Neural crest cell (in vitro differentiated cells): ENCODE results near the gene TIMM10. TPM values are rescaled to one million over a fixed set of nuclear protein-coding genes. Genes with fewer than 3 reads are reported as not detected.

Experiments
- DNase-seq: peaks from one replicate; pipeline ENCODE4 v3.0.0; 2021; ENCODE audit warnings: low read depth, mixed read lengths, low spot score
- H3K27ac Mint-ChIP-seq: one replicate; pipeline ENCODE4 v1.8.0; 2021; ENCODE audit warnings: mild to moderate bottlenecking, mixed read lengths; ENCODE audit not compliant: unreplicated experiment
- H3K27me3 Mint-ChIP-seq: 2 replicates; pipeline ENCODE4 v1.8.0; 2021; ENCODE audit warnings: low read depth, mild to moderate bottlenecking, mixed read lengths
- H3K36me3 Mint-ChIP-seq: 2 replicates; pipeline ENCODE4 v1.8.0; 2021; ENCODE audit warnings: low read depth, mild to moderate bottlenecking, mixed read lengths
- H3K4me1 Mint-ChIP-seq: 2 replicates; pipeline ENCODE4 v1.8.0; 2021; ENCODE audit warnings: mixed read lengths
- H3K4me3 Mint-ChIP-seq: one replicate; pipeline ENCODE4 v1.8.0; 2021; ENCODE audit warnings: mild to moderate bottlenecking, mixed read lengths
- H3K9me3 Mint-ChIP-seq: 2 replicates; pipeline ENCODE4 v1.8.0; 2021; ENCODE audit warnings: mixed read lengths
- CTCF ChIP-seq: fragments of 200-600 bp; sonication (generic); conservative IDR thresholded peaks from 2 replicates; pipeline ENCODE4 v1.5.0; 2021; ENCODE audit warnings: antibody characterized with exemption, mild to moderate bottlenecking
- total RNA-seq: library from RNA; stranded (reverse); gene quantifications from 2 replicates; pipeline ENCODE4 v1.2.1, GENCODE V29; 2021

The TIMM10 gene
- total RNA-seq, 1 donor from 2014 or later = 108 TPM

- no peak for TF ChIP-seq CTCF
- peak overlapping the region; percentile 21 for H3K4me3 Mint-ChIP-seq
Observed at GRCh38 chr11:57511741-57512430, 18.7 kb downstream of the TIMM10 start.

GRCh38 chr11:57508341-57509170, 22.0 kb downstream of the TIMM10 start:
- H3K9me3 Mint-ChIP-seq = no peaks in the 10 kb centered on the region

More at GRCh38 chr11:57511741-57512430, 18.7 kb downstream of the TIMM10 start:
- H3K36me3 Mint-ChIP-seq = no peaks in the 10 kb centered on the region
- no peak for DNase-seq
- no peaks in the 10 kb centered on the region for H3K9me3 Mint-ChIP-seq
- peaks cover 12% of the 10 kb centered on the region for H3K4me1 Mint-ChIP-seq
- H3K27ac Mint-ChIP-seq = no peak overlapping the region
- peaks cover 52% of the 10 kb centered on the region for H3K27me3 Mint-ChIP-seq

GRCh38 chr11:57506522-57506921, 24.0 kb downstream of the TIMM10 start:
- no peaks in the 10 kb centered on the region for H3K4me1 Mint-ChIP-seq
- no peak overlapping the region for H3K4me3 Mint-ChIP-seq
- no peaks in the 10 kb centered on the region for H3K9me3 Mint-ChIP-seq
- no peak for DNase-seq
- no peak overlapping the region for H3K27ac Mint-ChIP-seq
- no peaks in the 10 kb centered on the region for H3K36me3 Mint-ChIP-seq
- H3K27me3 Mint-ChIP-seq = peaks cover under 1% of the 10 kb centered on the region
- no peak for TF ChIP-seq CTCF

More at GRCh38 chr11:57508341-57509170, 22.0 kb downstream of the TIMM10 start:
- Mint-ChIP-seq H3K27ac (no peak overlapping the region), H3K27me3 (peaks cover 21% of the 10 kb centered on the region), H3K4me3 (no peak overlapping the region), H3K4me1 (no peaks in the 10 kb centered on the region), H3K36me3 (no peaks in the 10 kb centered on the region)
- DNase-seq = no peak
- TF ChIP-seq CTCF = no peak

- no peak overlapping the region for H3K27ac Mint-ChIP-seq
- no peaks in the 10 kb centered on the region for H3K36me3 Mint-ChIP-seq
- peaks cover 11% of the 10 kb centered on the region for H3K4me1 Mint-ChIP-seq
- H3K27me3 Mint-ChIP-seq = no peaks in the 10 kb centered on the region
- no peaks in the 10 kb centered on the region for H3K9me3 Mint-ChIP-seq
- no peak for DNase-seq
- H3K4me3 Mint-ChIP-seq = no peak overlapping the region
- no peak for TF ChIP-seq CTCF
Observed at GRCh38 chr11:57504511-57504910, 26.0 kb downstream of the TIMM10 start.

- no peak overlapping the region for H3K4me3 Mint-ChIP-seq
- H3K36me3 Mint-ChIP-seq = no peaks in the 10 kb centered on the region
- H3K9me3 Mint-ChIP-seq = no peaks in the 10 kb centered on the region
- H3K27me3 Mint-ChIP-seq = peaks cover 5% of the 10 kb centered on the region
- TF ChIP-seq CTCF = no peak
- DNase-seq = no peak
- H3K27ac Mint-ChIP-seq = no peak overlapping the region
- peaks cover 11% of the 10 kb centered on the region for H3K4me1 Mint-ChIP-seq
Observed at GRCh38 chr11:57502870-57503269, 27.7 kb downstream of the TIMM10 start.
